Neural cell (in vitro differentiated cells): Measurements from ENCODE around the gene RFX8. TPM values are rescaled to one million over a fixed set of nuclear protein-coding genes. Genes with fewer than 3 reads are reported as not detected.

Experiments used
- H2AFZ ChIP-seq: fragments of 200-600, 300-800 bp; sonication (generic), shearing (Covaris generic); 2 replicates; pipeline ENCODE4 v1.6.0; 2014; ENCODE audit warnings: low read depth, mild to moderate bottlenecking, antibody characterized with exemption, low read length, moderate library complexity
- H3F3A ChIP-seq: fragments of 200-600 bp; shearing (Covaris generic); 2 replicates; pipeline ENCODE4 v1.6.1; 2016; ENCODE audit warnings: mild to moderate bottlenecking, moderate library complexity, mixed read lengths, antibody characterized with exemption, low read length; ENCODE audit not compliant: insufficient read depth, poor library complexity, severe bottlenecking
- H3K27ac ChIP-seq: fragments of 200-600, 300-800 bp; sonication (generic), shearing (Covaris generic); 2 replicates; pipeline ENCODE4 v1.5.1; 2014; ENCODE audit warnings: mild to moderate bottlenecking, low read length, moderate library complexity
- H3K27me3 ChIP-seq: fragments of 300-800, 200-600 bp; sonication (generic), shearing (Covaris generic); 2 replicates; pipeline ENCODE4 v1.6.0; 2014; ENCODE audit warnings: mild to moderate bottlenecking, low read depth, low read length, moderate library complexity; ENCODE audit not compliant: insufficient read depth
- H3K36me3 ChIP-seq: fragments of 300-800, 200-600 bp; sonication (generic), shearing (Covaris generic); 2 replicates; pipeline ENCODE4 v1.5.1; 2014; ENCODE audit warnings: mild to moderate bottlenecking, antibody characterized with exemption, low read length, moderate library complexity; ENCODE audit not compliant: insufficient read depth
- H3K4me2 ChIP-seq: fragments of 300-800, 200-600 bp; sonication (generic), shearing (Covaris generic); 2 replicates; pipeline ENCODE4 v1.6.0; 2014; ENCODE audit warnings: mild to moderate bottlenecking, low read length
- H3K4me3 ChIP-seq: fragments of 300-800, 200-600 bp; sonication (generic), shearing (Covaris generic); 2 replicates; pipeline ENCODE4 v1.5.1; 2014; ENCODE audit warnings: mild to moderate bottlenecking, low read length, moderate library complexity
- H3K79me2 ChIP-seq: fragments of 200-600 bp; shearing (Covaris generic); replicated peaks from 2 replicates; pipeline ENCODE4 v1.6.0; 2014; ENCODE audit warnings: mild to moderate bottlenecking, low read length, moderate library complexity; ENCODE audit not compliant: insufficient read depth
- H3K9ac ChIP-seq: fragments of 300-800, 200-600 bp; sonication (generic), shearing (Covaris generic); 2 replicates; pipeline ENCODE4 v1.6.1; 2016; ENCODE audit warnings: mild to moderate bottlenecking, low read length, mixed read lengths
- H3K9me2 ChIP-seq: fragments of 200-600 bp; shearing (Covaris generic); 2 replicates; pipeline ENCODE4 v1.6.1; 2016; ENCODE audit warnings: mild to moderate bottlenecking, low read length, mixed read lengths; ENCODE audit not compliant: insufficient read depth
- H3K9me3 ChIP-seq: fragments of 200-600, 300-800 bp; sonication (generic), shearing (Covaris generic); 2 replicates; pipeline ENCODE4 v1.6.1; 2016; ENCODE audit warnings: mild to moderate bottlenecking, mixed run types, low read length, moderate library complexity, mixed read lengths
- H4K20me1 ChIP-seq: fragments of 200-600 bp; shearing (Covaris generic); 2 replicates; pipeline ENCODE4 v1.6.1; 2016; ENCODE audit warnings: mild to moderate bottlenecking, mixed run types; ENCODE audit not compliant: insufficient read depth
- CTCF ChIP-seq: fragments of 450-650 bp; IDR thresholded peaks from 2 replicates; pipeline ENCODE4 v1.5.1; 2014; ENCODE audit warnings: antibody characterized with exemption, mild to moderate bottlenecking, moderate library complexity; ENCODE audit not compliant: poor library complexity, severe bottlenecking
- EP300 ChIP-seq: fragments of 450-650 bp; conservative IDR thresholded peaks from 2 replicates; pipeline ENCODE4 v1.6.1; 2014; ENCODE audit warnings: antibody characterized with exemption, mild to moderate bottlenecking, moderate library complexity; ENCODE audit not compliant: poor library complexity, severe bottlenecking
- EZH2 ChIP-seq: fragments of 200-600, 300-800 bp; shearing (Covaris generic), sonication (generic); IDR thresholded peaks from 2 replicates; pipeline ENCODE4 v1.6.1; 2014; ENCODE audit warnings: antibody characterized with exemption, low read length, borderline replicate concordance, mild to moderate bottlenecking; ENCODE audit not compliant: insufficient read depth, poor library complexity, severe bottlenecking
- MXI1 ChIP-seq: fragments of 450-650 bp; conservative IDR thresholded peaks from 2 replicates; pipeline ENCODE4 v1.6.1; 2014; ENCODE audit warnings: antibody characterized with exemption, mild to moderate bottlenecking; ENCODE audit not compliant: poor library complexity, severe bottlenecking
- POLR2AphosphoS5 ChIP-seq: IDR thresholded peaks from 2 replicates; pipeline ENCODE4 v1.6.1; 2012
- RAD21 ChIP-seq: fragments of 450-650 bp; conservative IDR thresholded peaks from 2 replicates; pipeline ENCODE4 v1.6.1; 2014; ENCODE audit warnings: antibody characterized with exemption, mild to moderate bottlenecking, moderate library complexity
- REST ChIP-seq: IDR thresholded peaks from 2 replicates; pipeline ENCODE4 v1.6.1; 2012; ENCODE audit warnings: borderline replicate concordance
- SMC3 ChIP-seq: fragments of 450-650 bp; conservative IDR thresholded peaks from 2 replicates; pipeline ENCODE4 v1.6.1; 2014; ENCODE audit warnings: antibody characterized with exemption, mild to moderate bottlenecking, moderate library complexity; ENCODE audit not compliant: poor library complexity
- TAF1 ChIP-seq: IDR thresholded peaks from 2 replicates; pipeline ENCODE4 v1.6.1; 2012; ENCODE audit warnings: low read depth
- polyA plus RNA-seq: library from polyadenylated mRNA; depleted of rRNA; stranded (reverse); fragments of >200 nt; gene quantifications from 2 replicates; pipeline ENCODE4 v1.2.3, GENCODE V29; 2014

The RFX8 gene
- polyA plus RNA-seq, 1 donor from 2014 or later: not detected

GRCh38 chr2:101364878-101365277, 110.0 kb downstream of the RFX8 start:
- H3F3A ChIP-seq: no peaks in the 10 kb centered on the region
- H3K4me2 ChIP-seq: no peak overlapping the region
- H3K9me2 ChIP-seq: no peaks in the 10 kb centered on the region
- no peaks in the 10 kb centered on the region for H3K9me3 ChIP-seq
- H3K9ac ChIP-seq: no peak overlapping the region
- no peak overlapping the region for H2AFZ ChIP-seq
- no peaks in the 10 kb centered on the region for H3K36me3 ChIP-seq
- H3K27me3 ChIP-seq: no peaks in the 10 kb centered on the region
- no peaks in the 10 kb centered on the region for H3K79me2 ChIP-seq
- TF ChIP-seq SMC3 (no peak), RAD21 (no peak), REST (no peak), TAF1 (no peak), EP300 (no peak), EZH2 (no peak), MXI1 (no peak), CTCF (no peak), POLR2AphosphoS5 (no peak)
- no peak overlapping the region for H3K27ac ChIP-seq
- H4K20me1 ChIP-seq: no peaks in the 10 kb centered on the region
- H3K4me3 ChIP-seq: no peak overlapping the region

- no peaks in the 10 kb centered on the region for H4K20me1 ChIP-seq
- H3K79me2 ChIP-seq: no peaks in the 10 kb centered on the region
- H3K9me3 ChIP-seq: no peaks in the 10 kb centered on the region
- H3K36me3 ChIP-seq: no peaks in the 10 kb centered on the region
- no peak overlapping the region for H3K9ac ChIP-seq
- no peak overlapping the region for H3K4me3 ChIP-seq
- H3K9me2 ChIP-seq: no peaks in the 10 kb centered on the region
- H3K27ac ChIP-seq: no peak overlapping the region
- H2AFZ ChIP-seq: no peak overlapping the region
- no peak overlapping the region for H3K4me2 ChIP-seq
- no peaks in the 10 kb centered on the region for H3F3A ChIP-seq
- no peak for TF ChIP-seq RAD21
- H3K27me3 ChIP-seq: no peaks in the 10 kb centered on the region
Measured at GRCh38 chr2:101362777-101363176, 112.1 kb downstream of the RFX8 start.

- Histone ChIP-seq H3K27ac (no peak overlapping the region), H3F3A (no peaks in the 10 kb centered on the region), H3K27me3 (no peaks in the 10 kb centered on the region), H3K4me3 (no peak overlapping the region), H2AFZ (no peak overlapping the region), H3K9me2 (no peaks in the 10 kb centered on the region), H4K20me1 (no peaks in the 10 kb centered on the region), H3K36me3 (no peaks in the 10 kb centered on the region), H3K79me2 (no peaks in the 10 kb centered on the region), H3K4me2 (no peak overlapping the region), H3K9me3 (no peaks in the 10 kb centered on the region), H3K9ac (no peak overlapping the region)
- TF ChIP-seq EZH2 (no peak), CTCF (no peak), EP300 (no peak), POLR2AphosphoS5 (no peak), TAF1 (no peak), MXI1 (no peak), REST (no peak), RAD21 (no peak), SMC3 (no peak)
Measured at GRCh38 chr2:101362316-101362715, 112.6 kb downstream of the RFX8 start.
